Caco-2 (cell line): Measurements from ENCODE around the gene OPRPN. TPM values are rescaled to one million over a fixed set of nuclear protein-coding genes. Genes with fewer than 3 reads are reported as not detected.

Source experiments
- BruUV-seq: library from RNA; stranded (reverse); fragments of 400-500 nt; replicated peaks from 2 replicates; lab custom pipeline; 2021; lab: Mats Ljungman, UMichigan
- CTCF ChIA-PET: fragments of 300-600 bp; sonication (Branson Sonifier 250); formaldehyde crosslinking; loops from one replicate; lab custom pipeline; 2022; ENCODE audit warnings: antibody characterized with exemption; lab: Charles Lee
- POLR2A ChIA-PET: fragments of 300-600 bp; sonication (Branson Sonifier 250); formaldehyde crosslinking; loops from one replicate; lab custom pipeline; 2022; ENCODE audit warnings: antibody characterized with exemption; lab: Charles Lee
- DNase-seq, 2 experiments: peaks; one replicate each; pipeline versions ENCODE4 v3.0.0 to v3.0.0-alpha.2; 2020 to 2022
- H3K27me3 ChIP-seq: replicated peaks from 2 replicates; pipeline ENCODE4 v1.6.0; 2011; ENCODE audit warnings: low read length; ENCODE audit not compliant: control insufficient read depth, insufficient read depth
- H3K36me3 ChIP-seq: 2 replicates; pipeline ENCODE4 v1.5.1; 2011; ENCODE audit warnings: low read length; ENCODE audit not compliant: control insufficient read depth, insufficient read depth
- H3K4me1 ChIP-seq: fragments of 250-450 bp; sonication (Bioruptor Pico); 2 replicates; pipeline ENCODE4 v1.5.1; 2020; ENCODE audit warnings: mild to moderate bottlenecking
- H3K4me3 ChIP-seq: 2 replicates; pipeline ENCODE4 v1.5.1; 2011; ENCODE audit warnings: low read depth, mild to moderate bottlenecking, control low read depth, low read length
- H3K9me3 ChIP-seq: fragments of 250-450 bp; sonication (Bioruptor Pico); 2 replicates; pipeline ENCODE4 v1.5.1; 2020; ENCODE audit warnings: mild to moderate bottlenecking, moderate library complexity
- H3K27ac Mint-ChIP-seq: one replicate; pipeline ENCODE4 v1.8.0; 2022; ENCODE audit warnings: mixed read lengths; ENCODE audit not compliant: unreplicated experiment
- H3K27me3 Mint-ChIP-seq: one replicate; pipeline ENCODE4 v1.8.0; 2022; ENCODE audit warnings: mixed read lengths; ENCODE audit not compliant: insufficient read depth, unreplicated experiment
- H3K36me3 Mint-ChIP-seq: one replicate; pipeline ENCODE4 v1.8.0; 2022; ENCODE audit warnings: mild to moderate bottlenecking, mixed read lengths; ENCODE audit not compliant: insufficient read depth, unreplicated experiment
- H3K4me1 Mint-ChIP-seq: one replicate; pipeline ENCODE4 v1.8.0; 2022; ENCODE audit warnings: low read depth, mixed read lengths; ENCODE audit not compliant: unreplicated experiment
- H3K4me3 Mint-ChIP-seq: one replicate; pipeline ENCODE4 v1.8.0; 2022; ENCODE audit warnings: mild to moderate bottlenecking, moderate library complexity, mixed read lengths; ENCODE audit not compliant: unreplicated experiment
- H3K9me3 Mint-ChIP-seq: one replicate; pipeline ENCODE4 v1.8.0; 2022; ENCODE audit warnings: mixed read lengths; ENCODE audit not compliant: unreplicated experiment
- CTCF ChIP-seq, 2 experiments: fragments of 200-600 bp in 1 of 2; IDR thresholded peaks; 1 replicate in 1 of 2; 2 replicates in 1 of 2; pipeline versions ENCODE4 v1.5.1 to v1.8.0; 2011 to 2022; ENCODE audit warnings: antibody characterized with exemption in 1 of 2, control low read depth in 1 of 2, inconsistent platforms in 1 of 2, low read depth in 1 of 2, low read length in 1 of 2, mild to moderate bottlenecking in 1 of 2, moderate library complexity in 1 of 2; ENCODE audit not compliant: insufficient read depth in 1 of 2, severe bottlenecking in 1 of 2, unreplicated experiment in 1 of 2
- intact Hi-C: fragments of 100-400 bp; cut with micrococcal nuclease; formaldehyde crosslinking; loops from one replicate; pipeline ENCODE4 v1.10.0; 2022; ENCODE audit not compliant: unreplicated experiment
- total RNA-seq: library from RNA; stranded (reverse); gene quantifications from 2 replicates; pipeline ENCODE4 v1.2.3, GENCODE V29; 2022

OPRPN gene
- total RNA-seq, 1 experiment from 2014 or later = not detected

DNA sequence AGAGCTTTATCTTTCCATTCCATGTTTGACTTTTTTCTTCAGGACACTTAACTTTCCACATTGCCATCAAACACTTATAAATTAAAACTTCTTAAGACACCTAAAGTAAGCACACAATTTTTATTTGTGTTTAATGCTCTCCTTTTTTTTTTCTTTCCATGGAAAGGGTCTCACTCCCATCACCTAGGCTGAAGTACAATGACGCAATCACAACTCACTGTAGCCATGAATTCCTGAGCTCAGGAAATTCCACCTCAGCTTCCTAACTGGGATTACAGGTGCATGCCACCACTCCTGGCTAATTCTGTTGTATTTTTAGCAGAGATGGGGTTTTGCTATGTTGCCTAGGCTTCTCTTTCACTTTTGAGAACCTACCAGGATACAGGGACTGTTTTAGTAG is 29.9 kb upstream of the OPRPN start:
- no peak for TF ChIP-seq CTCF (IDR thresholded peaks at IDR 0.05; ENCODE audit: insufficient read depth in 1 of 2, low read depth in 1 of 2, low read length in 1 of 2, severe bottlenecking in 1 of 2, unreplicated experiment in 1 of 2)
- intact Hi-C loops = no loop called here
- no peaks in the 10 kb centered on the region for H3K4me1 ChIP-seq
- H3K27ac Mint-ChIP-seq = no peak overlapping the region
- ChIA-PET CTCF (no interaction called here), POLR2A (no interaction called here)
- no peaks in the 10 kb centered on the region for H3K36me3 ChIP-seq
- H3K4me1 Mint-ChIP-seq = no peaks in the 10 kb centered on the region
- no peaks in the 10 kb centered on the region for H3K9me3 ChIP-seq
- no TSS peak for BruUV-seq
- H3K27me3 Mint-ChIP-seq = no peaks in the 10 kb centered on the region
- DNase-seq = no peak
- H3K9me3 Mint-ChIP-seq = no peaks in the 10 kb centered on the region
- H3K27me3 ChIP-seq = no peaks in the 10 kb centered on the region
- no peaks in the 10 kb centered on the region for H3K36me3 Mint-ChIP-seq
- H3K4me3 ChIP-seq = no peak overlapping the region
- H3K4me3 Mint-ChIP-seq = no peak overlapping the region

DNA sequence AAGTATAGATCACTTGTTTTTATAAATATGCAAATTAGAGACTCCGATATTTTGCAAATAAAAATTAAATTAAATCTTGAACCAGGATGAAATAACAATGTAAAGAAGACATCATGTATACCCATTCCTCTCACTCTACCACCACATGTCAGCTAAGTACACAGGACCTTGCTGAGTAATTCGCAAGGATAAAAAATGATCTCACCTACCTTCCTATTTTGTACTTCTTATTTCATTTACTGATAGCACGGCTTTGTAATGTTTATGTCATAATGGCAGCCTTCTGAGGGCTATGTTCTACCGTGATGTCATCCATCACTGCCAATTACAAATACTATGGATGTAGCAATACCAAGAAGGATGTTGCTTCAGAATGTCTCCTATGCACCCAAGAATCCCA is 25.8 kb upstream of the OPRPN start:
- H3K4me1 ChIP-seq = no peaks in the 10 kb centered on the region
- POLR2A ChIA-PET = no interaction called here
- BruUV-seq = no TSS peak
- H3K27ac Mint-ChIP-seq = no peak overlapping the region
- H3K27me3 ChIP-seq = no peaks in the 10 kb centered on the region
- no peak for DNase-seq
- peaks cover 3% of the 10 kb centered on the region for H3K27me3 Mint-ChIP-seq
- TF ChIP-seq CTCF (IDR thresholded peaks at IDR 0.05; ENCODE audit: insufficient read depth in 1 of 2, low read depth in 1 of 2, low read length in 1 of 2, severe bottlenecking in 1 of 2, unreplicated experiment in 1 of 2) = no peak
- H3K9me3 Mint-ChIP-seq = no peaks in the 10 kb centered on the region
- no peaks in the 10 kb centered on the region for H3K9me3 ChIP-seq
- H3K4me3 Mint-ChIP-seq = no peak overlapping the region
- H3K4me1 Mint-ChIP-seq = no peaks in the 10 kb centered on the region
- CTCF ChIA-PET = no interaction called here
- no peaks in the 10 kb centered on the region for H3K36me3 ChIP-seq
- intact Hi-C loops = no loop called here
- no peak overlapping the region for H3K4me3 ChIP-seq
- H3K36me3 Mint-ChIP-seq = no peaks in the 10 kb centered on the region

- H3K27ac Mint-ChIP-seq = no peak overlapping the region
- Histone ChIP-seq H3K36me3 (no peaks in the 10 kb centered on the region), H3K27me3 (no peaks in the 10 kb centered on the region), H3K9me3 (no peaks in the 10 kb centered on the region), H3K4me3 (no peak overlapping the region), H3K4me1 (no peaks in the 10 kb centered on the region)
- H3K9me3 Mint-ChIP-seq = no peaks in the 10 kb centered on the region
- peaks cover 3% of the 10 kb centered on the region for H3K27me3 Mint-ChIP-seq
- BruUV-seq = no TSS peak
- no peaks in the 10 kb centered on the region for H3K36me3 Mint-ChIP-seq
- no peak for TF ChIP-seq CTCF (IDR thresholded peaks at IDR 0.05; ENCODE audit: insufficient read depth in 1 of 2, low read depth in 1 of 2, low read length in 1 of 2, severe bottlenecking in 1 of 2, unreplicated experiment in 1 of 2)
- intact Hi-C loops = no loop called here
- ChIA-PET POLR2A (no interaction called here), CTCF (no interaction called here)
- no peak for DNase-seq
- H3K4me3 Mint-ChIP-seq = no peak overlapping the region
- H3K4me1 Mint-ChIP-seq = no peaks in the 10 kb centered on the region
Observed at GRCh38 chr4:70372760-70373159, 25.0 kb upstream of the OPRPN start.
